ENCODE data around the gene GLYATL3.

Gene GLYATL3

GRCh38 chr6:49522710-49523593, 23.2 kb downstream of the GLYATL3 start:
- TF ChIP-seq CTCF (IDR thresholded peaks at IDR 0.05; ENCODE audit: control extremely low read depth, extremely low read depth, low read depth, missing control alignments) = no peak
- CTCF ChIA-PET = interaction anchor here (1.2 to 2.2 kb wide), 2 partner anchors 7 to 10 kb away, joined by 4 to 12 read pairs; no protein-coding TSS in a partner anchor
- no peak for DNase-seq (ENCODE audit: extremely low spot score)
- POLR2A ChIA-PET = no interaction called here

- CTCF ChIA-PET = interaction anchor here (1.2 to 2.2 kb wide), 3 partner anchors 8 to 82 kb away, joined by 3 to 12 read pairs (median 4); no protein-coding TSS in a partner anchor
- no peak for DNase-seq (ENCODE audit: extremely low spot score)
- POLR2A ChIA-PET = no interaction called here
- no peak for TF ChIP-seq CTCF (IDR thresholded peaks at IDR 0.05; ENCODE audit: control extremely low read depth, extremely low read depth, low read depth, missing control alignments)
These were observed 24.2 kb downstream of the GLYATL3 start for GRCh38 chr6:49523901-49524300.

GRCh38 chr6:49524541-49524940, 24.8 kb downstream of the GLYATL3 start:
- POLR2A ChIA-PET = no interaction called here
- TF ChIP-seq CTCF (IDR thresholded peaks at IDR 0.05; ENCODE audit: control extremely low read depth, extremely low read depth, low read depth, missing control alignments) = no peak
- CTCF ChIA-PET = interaction anchor here (1.2 to 2.2 kb wide), 2 partner anchors 8 to 82 kb away, joined by 3 to 12 read pairs; no protein-coding TSS in a partner anchor
- DNase-seq (ENCODE audit: extremely low spot score) = no peak

- CTCF ChIA-PET = no interaction called here
- no peak for DNase-seq (ENCODE audit: extremely low spot score)
- POLR2A ChIA-PET = no interaction called here
- TF ChIP-seq CTCF (IDR thresholded peaks at IDR 0.05; ENCODE audit: control extremely low read depth, extremely low read depth, low read depth, missing control alignments) = no peak
These were observed 26.9 kb downstream of the GLYATL3 start for GRCh38 chr6:49526598-49526997.

- no peak for DNase-seq (ENCODE audit: extremely low spot score)
- POLR2A ChIA-PET = no interaction called here
- TF ChIP-seq CTCF (IDR thresholded peaks at IDR 0.05; ENCODE audit: control extremely low read depth, extremely low read depth, low read depth, missing control alignments) = no peak
- CTCF ChIA-PET = no interaction called here
These were observed 27.6 kb downstream of the GLYATL3 start for GRCh38 chr6:49527320-49527719.

GRCh38 chr6:49528571-49528970, 28.8 kb downstream of the GLYATL3 start:
- ChIA-PET POLR2A (no interaction called here), CTCF (no interaction called here)
- DNase-seq (ENCODE audit: extremely low spot score) = no peak
- TF ChIP-seq CTCF (IDR thresholded peaks at IDR 0.05; ENCODE audit: control extremely low read depth, extremely low read depth, low read depth, missing control alignments) = no peak

Measured in GM10248 (cell line).